GM19372 (cell line): ENCODE data around the gene MFSD1.

Experiments used
- ATAC-seq: cut with Tn5 transposase; IDR thresholded peaks from one replicate; pipeline ENCODE4 v1.9.1; 2021; ENCODE audit warnings: mild to moderate bottlenecking, low read depth, moderate library complexity; ENCODE audit not compliant: unreplicated experiment

The MFSD1 gene

DNA sequence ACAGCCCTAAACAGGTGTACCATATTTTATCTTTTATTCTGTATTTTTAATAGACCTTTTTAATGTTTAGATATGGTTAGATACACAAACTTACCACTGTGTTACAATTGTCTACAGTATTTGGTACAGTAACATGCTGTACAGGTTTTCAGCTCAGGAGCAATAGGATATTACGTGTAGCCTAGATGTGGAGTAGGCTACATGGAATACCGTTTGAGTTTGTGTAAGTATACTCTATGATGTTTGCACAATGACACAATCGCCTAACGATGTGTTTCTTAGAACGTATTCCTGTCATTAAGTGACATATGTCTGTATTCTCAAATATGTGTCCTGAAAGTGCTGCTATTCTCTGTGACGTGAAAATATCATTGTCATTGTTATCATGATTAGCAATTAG lies 62.6 kb downstream of the MFSD1 start:
- no peak for ATAC-seq

DNA sequence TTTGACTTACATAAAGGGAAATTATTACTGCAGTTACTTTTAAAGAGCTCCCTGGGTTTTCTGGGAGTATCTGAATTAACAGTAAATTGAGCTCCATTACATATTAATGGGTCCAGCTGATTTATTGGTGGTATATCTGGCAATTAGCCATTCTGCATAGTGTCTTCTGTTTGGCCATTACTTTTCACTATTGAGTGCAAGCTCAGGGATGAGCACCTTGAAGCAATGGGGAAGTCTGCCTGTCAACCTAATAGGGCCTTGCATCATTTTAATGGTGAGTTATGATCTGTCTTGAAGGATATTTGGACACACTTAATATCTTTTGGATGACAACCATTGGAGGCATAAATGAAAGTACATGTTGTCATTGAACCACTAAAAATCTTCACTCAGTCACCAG lies 73.8 kb downstream of the MFSD1 start:
- no peak for ATAC-seq
